Thyroid gland (tissue), 4 donors: ENCODE results near the gene GLIS1. TPM values are rescaled to one million over a fixed set of nuclear protein-coding genes. Genes with fewer than 3 reads are reported as not detected.
A peak's percentile ranks its signal among the peaks of the same experiment; 100 is the strongest.

Source experiments
- DNase-seq, 2 donors: peaks; one replicate each; pipeline ENCODE4 v3.0.0-alpha.2; 2019
- H3K27ac ChIP-seq, 3 donors: fragments of 200-600 bp; sonication (generic); 1 replicate in 2 of 3; 2 replicates in 1 of 3; pipeline ENCODE4 v1.5.1; 2016 to 2019; ENCODE audit warnings: mild to moderate bottlenecking in 1 of 3, moderate library complexity in 1 of 3
- H3K27me3 ChIP-seq: fragments of 200-600 bp; sonication (generic); one replicate; pipeline ENCODE4 v1.5.1; 2019
- H3K36me3 ChIP-seq, 2 donors: fragments of 200-600 bp; sonication (generic); one replicate each; pipeline ENCODE4 v1.5.1; 2016 to 2019
- H3K4me1 ChIP-seq, 2 donors: fragments of 200-600 bp; sonication (generic); one replicate each; pipeline ENCODE4 v1.5.1; 2017 to 2019
- H3K4me3 ChIP-seq, 3 donors: fragments of 200-600 bp; sonication (generic); replicated peaks in 1 of 3; 1 replicate in 2 of 3; 2 replicates in 1 of 3; pipeline ENCODE4 v1.5.1; 2016; ENCODE audit warnings: mild to moderate bottlenecking in 1 of 3
- H3K9me3 ChIP-seq: fragments of 200-600 bp; sonication (generic); one replicate; pipeline ENCODE4 v1.5.1; 2017
- POLR2A ChIP-seq, 2 donors: fragments of 450-650 bp; IDR thresholded peaks; one replicate each; pipeline ENCODE4 v1.6.1; 2017; ENCODE audit warnings: antibody characterized with exemption in 2 of 2, mild to moderate bottlenecking in 2 of 2, moderate library complexity in 1 of 2
- WGBS, 2 donors: methylation state at CpG; one replicate each; pipeline ENCODE4 v1.1.5; 2017; 5-methylcytosine and 5-hydroxymethylcytosine counted together
- intact Hi-C: fragments of 100-400 bp; cut with DNase I; formaldehyde crosslinking; loops from one replicate; pipeline ENCODE4 v1.15.1; 2023
- total RNA-seq, 4 donors: library from RNA; depleted of rRNA; stranded (reverse); fragments of >200 nt; gene quantifications; one replicate each; pipeline ENCODE4 v1.2.3, GENCODE V29; 2016
- TF ChIP-seq, protein P1 (sequence below), 6 experiments: fragments of 200-600 bp in 3 of 6; fragments of 450-650 bp in 3 of 6; sonication (generic) in 3 of 6; IDR thresholded peaks; one replicate each; pipeline ENCODE4 v1.5.1; 2016 to 2019; ENCODE audit warnings: antibody characterized with exemption in 6 of 6, mild to moderate bottlenecking in 2 of 6, inconsistent platforms in 1 of 6, moderate library complexity in 1 of 6

The GLIS1 gene
- total RNA-seq, 4 donors from 2014 or later, result 0.29 TPM; not detected in 3

DNA sequence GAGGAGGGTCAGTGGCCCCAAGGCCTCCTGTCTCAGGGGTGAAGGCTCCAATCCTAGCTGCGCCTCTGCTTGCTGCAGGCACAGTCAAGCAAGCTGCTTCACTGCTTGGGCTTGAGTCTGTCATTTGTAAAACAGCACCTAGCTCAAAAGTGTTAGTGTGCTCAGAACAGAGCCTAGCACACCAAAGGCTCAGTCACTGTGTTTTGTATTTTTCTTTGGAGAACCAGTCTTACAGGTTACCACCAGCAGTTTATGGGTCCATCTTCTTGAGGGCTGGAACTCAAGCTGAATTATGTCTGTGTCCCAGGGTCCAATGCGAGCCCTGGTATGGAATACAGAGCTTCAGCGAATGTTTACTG is 166.2 kb downstream of the GLIS1 start:
- intact Hi-C loops, result no loop called here
- no peak for DNase-seq
- H3K4me1 ChIP-seq, result no peaks in the 10 kb centered on the region
- no peak overlapping the region for H3K27ac ChIP-seq
- TF ChIP-seq, protein P1, sequence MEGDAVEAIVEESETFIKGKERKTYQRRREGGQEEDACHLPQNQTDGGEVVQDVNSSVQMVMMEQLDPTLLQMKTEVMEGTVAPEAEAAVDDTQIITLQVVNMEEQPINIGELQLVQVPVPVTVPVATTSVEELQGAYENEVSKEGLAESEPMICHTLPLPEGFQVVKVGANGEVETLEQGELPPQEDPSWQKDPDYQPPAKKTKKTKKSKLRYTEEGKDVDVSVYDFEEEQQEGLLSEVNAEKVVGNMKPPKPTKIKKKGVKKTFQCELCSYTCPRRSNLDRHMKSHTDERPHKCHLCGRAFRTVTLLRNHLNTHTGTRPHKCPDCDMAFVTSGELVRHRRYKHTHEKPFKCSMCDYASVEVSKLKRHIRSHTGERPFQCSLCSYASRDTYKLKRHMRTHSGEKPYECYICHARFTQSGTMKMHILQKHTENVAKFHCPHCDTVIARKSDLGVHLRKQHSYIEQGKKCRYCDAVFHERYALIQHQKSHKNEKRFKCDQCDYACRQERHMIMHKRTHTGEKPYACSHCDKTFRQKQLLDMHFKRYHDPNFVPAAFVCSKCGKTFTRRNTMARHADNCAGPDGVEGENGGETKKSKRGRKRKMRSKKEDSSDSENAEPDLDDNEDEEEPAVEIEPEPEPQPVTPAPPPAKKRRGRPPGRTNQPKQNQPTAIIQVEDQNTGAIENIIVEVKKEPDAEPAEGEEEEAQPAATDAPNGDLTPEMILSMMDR (IDR thresholded peaks at IDR 0.05), result no peak
- TF ChIP-seq POLR2A (IDR thresholded peaks at IDR 0.05), result no peak
- H3K4me3 ChIP-seq, result no peak overlapping the region
- no peaks in the 10 kb centered on the region for H3K36me3 ChIP-seq
- no peaks in the 10 kb centered on the region for H3K9me3 ChIP-seq
- H3K27me3 ChIP-seq, result no peaks in the 10 kb centered on the region
- 54 to 76% methylated on average over 2 to 3 of the region's 3 CpGs for WGBS, 2 donors

DNA sequence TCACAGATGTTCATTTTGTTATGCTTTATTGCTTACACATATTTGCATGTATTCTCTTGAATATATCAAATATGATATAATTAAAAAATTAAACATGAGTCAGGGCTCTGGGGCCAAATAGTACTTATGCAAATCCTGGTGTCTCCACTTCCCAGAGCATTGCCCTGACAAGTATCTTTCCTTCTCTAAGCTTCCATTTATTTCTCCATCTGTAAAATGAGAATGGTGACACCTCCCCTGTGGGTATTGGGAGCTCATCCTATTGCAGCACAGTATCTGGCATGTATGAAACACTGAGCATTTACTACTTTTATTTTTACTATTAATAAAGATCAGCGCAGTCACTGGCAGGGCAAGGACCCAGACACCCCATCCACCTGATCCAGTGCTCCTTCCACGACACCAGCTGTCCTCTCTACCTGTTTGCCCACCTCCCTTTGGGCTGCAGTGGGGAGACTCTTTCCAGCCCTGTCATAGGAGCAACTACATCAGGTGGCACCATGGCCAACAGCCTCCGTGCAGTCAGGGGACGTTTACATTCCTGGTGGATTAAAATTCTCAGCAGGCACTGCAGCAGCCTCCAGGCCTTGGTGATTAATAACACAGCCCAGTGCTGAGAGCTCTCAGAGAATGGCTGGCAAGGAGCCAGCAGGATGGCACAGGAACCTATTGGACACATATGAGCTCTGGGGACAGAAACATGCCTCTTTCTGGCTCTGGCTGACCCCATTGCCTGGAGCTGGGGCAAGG is 166.7 kb downstream of the GLIS1 start:
- TF ChIP-seq POLR2A (IDR thresholded peaks at IDR 0.05), result no peak
- TF ChIP-seq, protein P1 (IDR thresholded peaks at IDR 0.05), result no peak
- Histone ChIP-seq H3K4me3 (no peak overlapping the region), H3K36me3 (no peaks in the 10 kb centered on the region), H3K4me1 (no peaks in the 10 kb centered on the region), H3K9me3 (no peaks in the 10 kb centered on the region), H3K27me3 (no peaks in the 10 kb centered on the region), H3K27ac (no peak overlapping the region)
- intact Hi-C loops, result no loop called here
- WGBS, 2 donors, result 56 to 59% methylated on average over 4 of the region's 4 CpGs
- DNase-seq, result peak; percentile 75

DNA sequence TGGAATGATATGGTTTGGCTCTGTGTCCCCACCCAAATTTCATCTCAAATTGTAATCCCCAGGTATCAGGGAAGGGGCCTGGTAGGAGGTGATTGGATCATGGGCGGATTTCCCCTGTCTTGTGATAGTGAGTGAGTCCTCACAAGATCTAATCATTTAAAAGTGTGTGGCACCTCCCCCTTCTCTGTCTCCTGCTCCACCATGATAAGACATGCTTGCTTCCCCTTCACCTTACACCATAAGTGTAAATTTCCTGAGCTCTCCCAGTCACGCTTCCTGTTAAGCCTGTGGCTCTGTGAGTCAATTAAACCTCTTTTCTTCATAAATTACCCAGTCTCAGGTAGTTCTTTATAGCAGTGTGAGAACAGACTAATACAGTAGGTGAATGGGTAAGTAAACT is 170.4 kb downstream of the GLIS1 start:
- Histone ChIP-seq H3K36me3 (no peaks in the 10 kb centered on the region), H3K4me1 (no peaks in the 10 kb centered on the region), H3K4me3 (no peak overlapping the region), H3K27me3 (no peaks in the 10 kb centered on the region), H3K27ac (no peak overlapping the region), H3K9me3 (no peaks in the 10 kb centered on the region)
- WGBS, 2 donors, result 89 to 94% methylated on average over 2 of the region's 2 CpGs
- intact Hi-C loops, result no loop called here
- TF ChIP-seq POLR2A (IDR thresholded peaks at IDR 0.05), result no peak
- TF ChIP-seq, protein P1 (IDR thresholded peaks at IDR 0.05), result no peak
- no peak for DNase-seq

DNA sequence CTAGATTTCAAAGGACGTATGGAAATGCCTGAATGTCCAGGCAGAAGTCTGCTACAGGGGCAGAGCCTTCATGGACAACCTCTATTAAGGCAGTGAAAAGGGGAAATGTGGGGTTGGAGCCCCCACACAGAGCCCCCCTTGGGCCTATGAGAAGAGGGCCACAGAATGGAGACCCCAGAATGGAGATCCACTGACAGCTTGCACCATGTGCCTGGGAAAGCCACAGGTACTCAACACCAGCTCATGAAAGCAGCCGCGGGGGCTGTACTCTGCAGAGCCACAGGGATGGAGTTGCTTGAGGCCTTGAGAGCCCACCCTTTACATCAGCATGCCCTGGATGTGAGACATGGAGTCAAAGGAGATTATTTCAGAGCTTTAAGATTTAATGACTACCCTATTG is 171.1 kb downstream of the GLIS1 start:
- 98 to 100% methylated on average over 3 of the region's 3 CpGs for WGBS, 2 donors
- no peak for DNase-seq
- TF ChIP-seq, protein P1 (IDR thresholded peaks at IDR 0.05), result no peak
- TF ChIP-seq POLR2A (IDR thresholded peaks at IDR 0.05), result no peak

DNA sequence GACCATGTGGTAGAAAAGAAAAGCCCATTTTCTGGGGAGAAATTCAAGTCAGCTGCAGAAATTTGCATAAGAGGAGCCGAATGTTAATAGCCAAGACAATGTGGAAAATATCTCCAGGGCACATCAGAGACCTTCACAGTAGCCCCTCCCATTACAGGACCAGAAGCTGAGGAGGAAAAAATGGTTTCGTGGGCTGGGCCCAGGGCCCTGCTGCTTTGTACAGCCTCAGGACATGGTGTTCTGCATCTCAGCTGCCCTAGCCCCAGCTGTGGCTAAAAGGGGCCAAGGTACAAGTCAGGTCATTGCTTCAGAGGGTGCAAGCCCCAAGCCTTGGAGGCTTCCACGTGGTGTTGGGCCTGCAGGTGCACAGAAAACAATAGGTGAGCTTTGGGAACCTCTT is 171.5 kb downstream of the GLIS1 start:
- intact Hi-C loops, result no loop called here
- Histone ChIP-seq H3K27ac (no peak overlapping the region), H3K27me3 (no peaks in the 10 kb centered on the region), H3K4me1 (no peaks in the 10 kb centered on the region), H3K4me3 (no peak overlapping the region), H3K36me3 (no peaks in the 10 kb centered on the region), H3K9me3 (no peaks in the 10 kb centered on the region)
- no peak for DNase-seq
- WGBS, 2 donors, result 72 to 76% methylated on average over 3 of the region's 3 CpGs
- no peak for TF ChIP-seq POLR2A (IDR thresholded peaks at IDR 0.05)
- TF ChIP-seq, protein P1 (IDR thresholded peaks at IDR 0.05), result no peak

More for the DNA sequence above, 171.1 kb downstream of the GLIS1 start:
- no peaks in the 10 kb centered on the region for H3K9me3 ChIP-seq
- no peaks in the 10 kb centered on the region for H3K27me3 ChIP-seq
- no peak overlapping the region for H3K4me3 ChIP-seq
- no peaks in the 10 kb centered on the region for H3K4me1 ChIP-seq
- H3K27ac ChIP-seq, result no peak overlapping the region
- intact Hi-C loops, result no loop called here
- no peaks in the 10 kb centered on the region for H3K36me3 ChIP-seq
